ENCODE measurements around the gene THSD4. TPM values are rescaled to one million over a fixed set of nuclear protein-coding genes. Genes with fewer than 3 reads are reported as not detected.

The THSD4 gene
- total RNA-seq, 1 experiment from 2014 or later, result 29.0 TPM

- intact Hi-C loops (cut with micrococcal nuclease), result no loop called here
- Histone ChIP-seq H3K27me3 (ENCODE audit: low read length) (no peaks in the 10 kb centered on the region), H3K27ac (ENCODE audit: low read length) (no peak overlapping the region), H3K9me3 (ENCODE audit: low read length) (no peaks in the 10 kb centered on the region), H3K4me2 (ENCODE audit: low read length) (no peak overlapping the region), H3K9me2 (replicated peaks; ENCODE audit: low read length) (no peaks in the 10 kb centered on the region), H3K4me1 (ENCODE audit: insufficient read depth, low read length) (peaks cover 9% of the 10 kb centered on the region; the same call in 1 of the 2 replicates), H4K20me1 (ENCODE audit: low read length) (0 out of 2 replicates have a peak, but pooled peaks cover 3% of the 10 kb centered on the region), H2AFZ (ENCODE audit: low read length) (no peak overlapping the region), H3F3A (ENCODE audit: low read length, unreplicated experiment) (no peaks in the 10 kb centered on the region), H3K4me3 (ENCODE audit: low read length) (no peak overlapping the region), H3K9ac (ENCODE audit: low read length) (no peak overlapping the region), H3K79me2 (ENCODE audit: low read length) (no peaks in the 10 kb centered on the region), H3K36me3 (ENCODE audit: low read depth, low read length) (no peaks in the 10 kb centered on the region; the same call in 1 of the 2 replicates)
- ATAC-seq (no peak), DNase-seq (no peak)
- TF ChIP-seq EZH2 (IDR thresholded peaks at IDR 0.05; ENCODE audit: low read length, unreplicated experiment), result no peak
- no TSS peak for BruUV-seq (replicated peaks)
- POLR2A ChIA-PET (ENCODE audit: unreplicated experiment), result no interaction called here
- CTCF ChIA-PET, result no interaction called here
These were observed 346.5 kb downstream of the THSD4 start for GRCh38 chr15:71461748-71462147.

- POLR2A ChIA-PET (ENCODE audit: unreplicated experiment), result no interaction called here
- Histone ChIP-seq H3K27me3 (ENCODE audit: low read length) (no peaks in the 10 kb centered on the region), H3K4me1 (ENCODE audit: insufficient read depth, low read length) (peaks cover 9% of the 10 kb centered on the region; the same call in 1 of the 2 replicates), H3K9me2 (replicated peaks; ENCODE audit: low read length) (no peaks in the 10 kb centered on the region), H2AFZ (ENCODE audit: low read length) (no peak overlapping the region), H4K20me1 (ENCODE audit: low read length) (0 out of 2 replicates have a peak, but pooled peaks cover 3% of the 10 kb centered on the region), H3K9ac (ENCODE audit: low read length) (no peak overlapping the region), H3F3A (ENCODE audit: low read length, unreplicated experiment) (no peaks in the 10 kb centered on the region), H3K9me3 (ENCODE audit: low read length) (no peaks in the 10 kb centered on the region), H3K79me2 (ENCODE audit: low read length) (no peaks in the 10 kb centered on the region), H3K4me2 (ENCODE audit: low read length) (no peak overlapping the region), H3K36me3 (ENCODE audit: low read depth, low read length) (no peaks in the 10 kb centered on the region; the same call in 1 of the 2 replicates), H3K27ac (ENCODE audit: low read length) (no peak overlapping the region), H3K4me3 (ENCODE audit: low read length) (no peak overlapping the region)
- ATAC-seq (no peak), DNase-seq (no peak)
- no TSS peak for BruUV-seq (replicated peaks)
- intact Hi-C loops (cut with micrococcal nuclease), result no loop called here
- TF ChIP-seq EZH2phosphoT487 (IDR thresholded peaks at IDR 0.05; ENCODE audit: borderline replicate concordance, low read length) (no peak), CTCF (conservative IDR thresholded peaks at IDR 0.05; ENCODE audit: low read depth, low read length) (no peak), EZH2 (IDR thresholded peaks at IDR 0.05; ENCODE audit: low read length, unreplicated experiment) (no peak)
- CTCF ChIA-PET, result no interaction called here
These were observed 347.4 kb downstream of the THSD4 start for GRCh38 chr15:71462638-71463037.

GRCh38 chr15:71463156-71463665 is 347.9 kb downstream of the THSD4 start:
- no peak overlapping the region for H3K4me3 ChIP-seq (ENCODE audit: low read length)
- no peak overlapping the region for H3K9ac ChIP-seq (ENCODE audit: low read length)
- H2AFZ ChIP-seq (ENCODE audit: low read length), result no peak overlapping the region
- H3K27ac ChIP-seq (ENCODE audit: low read length), result no peak overlapping the region
- no peaks in the 10 kb centered on the region for H3K79me2 ChIP-seq (ENCODE audit: low read length)
- H3F3A ChIP-seq (ENCODE audit: low read length, unreplicated experiment), result no peaks in the 10 kb centered on the region
- H3K9me2 ChIP-seq (replicated peaks; ENCODE audit: low read length), result no peaks in the 10 kb centered on the region
- 0 out of 2 replicates have a peak, but pooled peaks cover 3% of the 10 kb centered on the region for H4K20me1 ChIP-seq (ENCODE audit: low read length)
- no peaks in the 10 kb centered on the region for H3K9me3 ChIP-seq (ENCODE audit: low read length)
- no peak for ATAC-seq
- BruUV-seq (replicated peaks), result no TSS peak
- H3K36me3 ChIP-seq (ENCODE audit: low read depth, low read length), result no peaks in the 10 kb centered on the region; the same call in 1 of the 2 replicates
- DNase-seq, result no peak
- H3K27me3 ChIP-seq (ENCODE audit: low read length), result no peaks in the 10 kb centered on the region
- intact Hi-C loops (cut with micrococcal nuclease), result no loop called here
- H3K4me2 ChIP-seq (ENCODE audit: low read length), result no peak overlapping the region
- peaks cover 9% of the 10 kb centered on the region; the same call in 1 of the 2 replicates for H3K4me1 ChIP-seq (ENCODE audit: insufficient read depth, low read length)
- no peak for TF ChIP-seq EZH2 (IDR thresholded peaks at IDR 0.05; ENCODE audit: low read length, unreplicated experiment)
- POLR2A ChIA-PET (ENCODE audit: unreplicated experiment), result no interaction called here
- CTCF ChIA-PET, result no interaction called here
